PC-9 (cell line): ENCODE measurements around the gene LBX2.

ENCODE experiments used
- CTCF ChIP-seq: fragments of 200-600 bp; sonication (generic); conservative IDR thresholded peaks from 2 replicates; pipeline ENCODE4 v1.6.1; 2017; ENCODE audit warnings: mixed run types, antibody characterized with exemption, mild to moderate bottlenecking, moderate library complexity
- EZH2 ChIP-seq: fragments of 200-600 bp; sonication (generic); IDR thresholded peaks from 2 replicates; pipeline ENCODE4 v1.8.0; 2017; ENCODE audit warnings: antibody characterized with exemption, low read depth

- TF ChIP-seq CTCF = peak; percentile 43; the same call in 1 of the 2 replicates
- TF ChIP-seq EZH2 = no peak
Measured at GRCh38 chr2:74544634-74545033, 45.2 kb upstream of the LBX2 start.
